VCaP (cell line): ENCODE data around the gene PLPP3.

Experiments used
- H3K27ac ChIP-seq: fragments of 450-650 bp; 2 replicates; pipeline ENCODE4 v1.5.1; 2017
- CTCF ChIP-seq: fragments of 450-650 bp; conservative IDR thresholded peaks from 2 replicates; pipeline ENCODE4 v1.5.1; 2017; ENCODE audit warnings: mild to moderate bottlenecking, moderate library complexity

Gene PLPP3

GRCh38 chr1:56450004-56450666 is 129.2 kb downstream of the PLPP3 start:
- H3K27ac ChIP-seq: no peak overlapping the region
- TF ChIP-seq CTCF: no peak

- no peak overlapping the region for H3K27ac ChIP-seq
- TF ChIP-seq CTCF: no peak
These were observed 130.6 kb downstream of the PLPP3 start for GRCh38 chr1:56448529-56449300.

- no peak for TF ChIP-seq CTCF
- H3K27ac ChIP-seq: no peak overlapping the region
These were observed 131.5 kb downstream of the PLPP3 start for GRCh38 chr1:56447823-56448222.

- H3K27ac ChIP-seq: no peak overlapping the region
- TF ChIP-seq CTCF: no peak
These were observed 132.7 kb downstream of the PLPP3 start for GRCh38 chr1:56446531-56447098.

GRCh38 chr1:56444960-56445646 is 134.3 kb downstream of the PLPP3 start:
- no peak overlapping the region for H3K27ac ChIP-seq
- no peak for TF ChIP-seq CTCF
